ENCODE measurements around the gene EFHB.
A peak's percentile ranks its signal among the peaks of the same experiment; 100 is the strongest.
"Not testable (repeated sequence)": the region's sequence is repeated elsewhere in the genome, so short reads cannot be mapped to it uniquely, and the experiment has no call there.

EFHB gene

GRCh38 chr3:19891740-19892139, 42.3 kb downstream of the EFHB start:
- no peak for TF ChIP-seq CTCF (IDR thresholded peaks at IDR 0.05; ENCODE audit: borderline replicate concordance, control extremely low read depth, extremely low read depth, insufficient read depth, missing control alignments)
- DNase-seq (ENCODE audit: low spot score), result no peak
- in situ Hi-C loops (cut with MboI; ENCODE audit: low sequenced_read_pairs, unreplicated experiment), result no loop called here

GRCh38 chr3:19888428-19889152, 45.4 kb downstream of the EFHB start:
- in situ Hi-C loops (cut with MboI; ENCODE audit: low sequenced_read_pairs, unreplicated experiment), result no loop called here
- TF ChIP-seq CTCF (IDR thresholded peaks at IDR 0.05; ENCODE audit: borderline replicate concordance, control extremely low read depth, extremely low read depth, insufficient read depth, missing control alignments), result no peak
- DNase-seq (ENCODE audit: low spot score), result no peak

- in situ Hi-C loops (cut with MboI; ENCODE audit: low sequenced_read_pairs, unreplicated experiment); DNase-seq (ENCODE audit: low spot score): not testable (repeated sequence)
These were observed 46.9 kb downstream of the EFHB start for GRCh38 chr3:19887122-19887521.

GRCh38 chr3:19886404-19886803, 47.6 kb downstream of the EFHB start:
- no peak for TF ChIP-seq CTCF (IDR thresholded peaks at IDR 0.05; ENCODE audit: borderline replicate concordance, control extremely low read depth, extremely low read depth, insufficient read depth, missing control alignments)
- in situ Hi-C loops (cut with MboI; ENCODE audit: low sequenced_read_pairs, unreplicated experiment), result no loop called here
- DNase-seq (ENCODE audit: low spot score), result no peak

- peak; percentile 25 for TF ChIP-seq CTCF (IDR thresholded peaks at IDR 0.05; ENCODE audit: borderline replicate concordance, control extremely low read depth, extremely low read depth, insufficient read depth, missing control alignments)
- DNase-seq (ENCODE audit: low spot score), result peak; percentile 41
- in situ Hi-C loops (cut with MboI; ENCODE audit: low sequenced_read_pairs, unreplicated experiment), result no loop called here
These were observed 48.5 kb downstream of the EFHB start for GRCh38 chr3:19885468-19885867.

- no peak for DNase-seq (ENCODE audit: low spot score)
- in situ Hi-C loops (cut with MboI; ENCODE audit: low sequenced_read_pairs, unreplicated experiment), result no loop called here
These were observed 52.2 kb downstream of the EFHB start for GRCh38 chr3:19881852-19882251.

More at GRCh38 chr3:19881852-19882251, 52.2 kb downstream of the EFHB start:
- no peak for TF ChIP-seq CTCF (IDR thresholded peaks at IDR 0.05; ENCODE audit: borderline replicate concordance, control extremely low read depth, extremely low read depth, insufficient read depth, missing control alignments)

Measured in GM13976 (cell line).